ENCODE data around the gene CEACAM21.

- TF ChIP-seq CTCF (IDR thresholded peaks at IDR 0.05) (no peak), POLR2AphosphoS5 (IDR thresholded peaks at IDR 0.05) (no peak), POLR2A (IDR thresholded peaks at IDR 0.05) (no peak), EP300 (IDR thresholded peaks at IDR 0.05) (no peak)
These were observed 8.4 kb downstream of the CEACAM21 start for GRCh38 chr19:41584260-41584810.
